ENCODE data around the gene CCDC85C.

Gene CCDC85C

DNA sequence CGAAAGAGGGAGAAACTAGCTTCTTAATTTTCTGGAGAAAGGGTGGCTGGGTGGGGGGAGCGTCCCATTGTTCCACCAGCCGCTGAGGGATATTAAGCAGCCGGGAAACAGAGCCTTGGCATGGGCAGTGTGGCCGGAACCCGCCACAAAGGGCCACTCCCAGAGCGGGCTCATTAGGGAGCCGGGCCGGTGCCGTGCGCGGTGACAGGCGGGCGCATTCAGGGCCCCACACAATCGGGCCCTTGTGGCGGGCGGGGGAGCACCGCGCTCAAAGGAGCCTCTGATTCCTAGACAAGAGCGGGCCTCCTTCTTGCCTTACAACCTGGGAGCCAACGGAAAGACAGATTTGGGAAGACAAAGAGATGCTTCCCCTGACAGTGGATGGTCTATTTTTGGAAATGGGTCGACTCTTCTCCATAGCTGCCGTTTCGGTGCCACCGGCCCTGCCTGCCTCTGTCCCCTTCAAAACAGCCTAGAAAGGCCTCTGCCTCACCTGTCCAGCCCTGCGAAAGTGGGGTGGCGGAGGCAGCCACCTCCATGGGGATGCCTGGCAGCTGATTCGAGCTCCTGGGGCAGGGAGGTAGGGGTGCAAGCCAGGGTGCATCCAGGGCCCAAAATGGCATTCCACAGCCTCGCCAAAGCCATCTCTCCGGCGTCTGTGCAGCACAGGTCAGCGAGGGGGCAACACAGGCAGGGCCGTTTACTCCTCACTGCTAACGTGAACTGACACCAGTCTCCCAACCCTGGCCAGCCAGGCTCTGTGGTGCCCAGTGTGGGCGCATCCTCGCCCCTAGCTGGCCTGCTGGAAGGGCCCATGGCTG lies 10.9 kb downstream of the CCDC85C start:
- Histone ChIP-seq H3K27ac (ENCODE audit: low read length) (no peak overlapping the region), H3K36me3 (ENCODE audit: control insufficient read depth, low read depth, low read length) (no peaks in the 10 kb centered on the region), H3K4me3 (ENCODE audit: low read length) (no peak overlapping the region), H3K9me3 (ENCODE audit: control insufficient read depth, low read depth, low read length) (no peaks in the 10 kb centered on the region), H3K9ac (ENCODE audit: low read length) (no peak overlapping the region), H3K4me1 (ENCODE audit: control insufficient read depth, low read depth, low read length) (peaks cover 13% of the 10 kb centered on the region), H3K27me3 (ENCODE audit: control insufficient read depth, insufficient read depth, low read length) (no peaks in the 10 kb centered on the region)

- Histone ChIP-seq H3K9ac (ENCODE audit: low read length) (no peak overlapping the region), H3K27me3 (ENCODE audit: control insufficient read depth, insufficient read depth, low read length) (no peaks in the 10 kb centered on the region), H3K27ac (ENCODE audit: low read length) (no peak overlapping the region), H3K4me1 (ENCODE audit: control insufficient read depth, low read depth, low read length) (peaks cover 13% of the 10 kb centered on the region), H3K36me3 (ENCODE audit: control insufficient read depth, low read depth, low read length) (no peaks in the 10 kb centered on the region), H3K4me3 (ENCODE audit: low read length) (no peak overlapping the region), H3K9me3 (ENCODE audit: control insufficient read depth, low read depth, low read length) (no peaks in the 10 kb centered on the region)
Measured at GRCh38 chr14:99592394-99592793, 11.6 kb downstream of the CCDC85C start.

DNA sequence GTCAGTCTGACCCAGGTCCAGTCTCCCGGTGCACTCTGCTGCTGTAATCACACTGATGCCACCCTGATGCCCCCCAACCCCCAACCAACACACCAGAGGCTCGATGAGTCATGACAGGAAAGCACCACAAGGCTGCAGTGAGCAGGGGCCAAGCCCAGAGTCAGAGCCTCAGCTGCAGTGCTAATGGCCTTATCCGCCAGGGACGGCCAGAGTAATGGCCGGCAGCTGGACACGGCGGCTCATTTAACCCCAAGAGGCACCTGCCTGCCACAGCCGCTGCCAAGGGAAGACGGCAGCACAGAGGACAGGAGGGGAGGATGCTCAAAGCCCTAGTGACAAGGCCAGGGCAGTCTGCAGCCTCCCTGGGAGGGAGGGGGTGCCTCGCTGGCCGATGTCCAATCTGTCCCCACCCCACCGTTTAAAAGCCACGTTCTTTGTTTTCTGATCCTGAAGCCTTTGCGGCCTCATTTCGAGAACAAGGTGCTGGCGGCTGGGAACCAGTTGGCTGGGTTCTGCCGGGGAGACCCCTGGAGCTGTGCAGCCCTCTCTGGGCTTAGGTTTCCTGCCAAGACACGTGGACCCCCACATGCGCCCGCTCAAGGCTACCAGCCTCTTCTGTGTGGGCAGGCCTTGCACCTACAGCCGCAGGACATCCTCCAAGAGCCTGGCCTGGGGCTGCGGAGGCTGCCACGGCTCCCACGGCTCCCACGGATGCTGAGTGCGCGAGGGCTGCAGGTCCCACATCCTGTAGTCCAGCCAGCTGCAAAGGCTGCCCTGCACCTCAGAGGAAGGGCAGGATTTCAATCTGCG lies 13.1 kb downstream of the CCDC85C start:
- Histone ChIP-seq H3K27me3 (ENCODE audit: control insufficient read depth, insufficient read depth, low read length) (no peaks in the 10 kb centered on the region), H3K4me3 (ENCODE audit: low read length) (no peak overlapping the region), H3K36me3 (ENCODE audit: control insufficient read depth, low read depth, low read length) (no peaks in the 10 kb centered on the region), H3K9ac (ENCODE audit: low read length) (no peak overlapping the region), H3K27ac (ENCODE audit: low read length) (no peak overlapping the region), H3K9me3 (ENCODE audit: control insufficient read depth, low read depth, low read length) (no peaks in the 10 kb centered on the region), H3K4me1 (ENCODE audit: control insufficient read depth, low read depth, low read length) (peaks cover 13% of the 10 kb centered on the region)

- H3K27me3 ChIP-seq (ENCODE audit: control insufficient read depth, insufficient read depth, low read length): no peaks in the 10 kb centered on the region
- H3K9ac ChIP-seq (ENCODE audit: low read length): no peak overlapping the region
- H3K27ac ChIP-seq (ENCODE audit: low read length): no peak overlapping the region
- no peaks in the 10 kb centered on the region for H3K9me3 ChIP-seq (ENCODE audit: control insufficient read depth, low read depth, low read length)
- no peaks in the 10 kb centered on the region for H3K36me3 ChIP-seq (ENCODE audit: control insufficient read depth, low read depth, low read length)
- H3K4me1 ChIP-seq (ENCODE audit: control insufficient read depth, low read depth, low read length): peaks cover 13% of the 10 kb centered on the region
- H3K4me3 ChIP-seq (ENCODE audit: low read length): no peak overlapping the region
Measured at GRCh38 chr14:99589651-99590530, 14.1 kb downstream of the CCDC85C start.

DNA sequence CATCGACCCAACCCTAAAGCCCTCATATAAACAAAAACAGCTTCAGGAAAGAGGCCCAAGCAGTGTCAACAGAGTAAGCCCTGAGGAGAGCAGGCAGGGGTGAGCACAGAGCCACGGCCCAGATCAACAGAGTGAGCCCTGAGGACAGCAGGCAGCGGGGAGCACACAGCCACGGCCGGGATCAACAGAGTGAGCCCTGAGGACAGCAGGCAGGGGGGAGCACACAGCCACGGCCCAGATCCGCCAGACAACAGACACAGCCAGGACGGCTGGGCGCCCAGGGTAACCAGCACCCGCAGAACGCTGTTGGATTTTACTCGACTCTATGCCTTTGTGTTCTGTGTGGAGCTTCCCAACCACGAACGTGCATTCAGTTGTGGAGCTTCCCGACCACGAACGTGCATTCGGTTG lies 15.0 kb downstream of the CCDC85C start:
- Histone ChIP-seq H3K4me3 (ENCODE audit: low read length) (no peak overlapping the region), H3K4me1 (ENCODE audit: control insufficient read depth, low read depth, low read length) (peaks cover 13% of the 10 kb centered on the region), H3K9me3 (ENCODE audit: control insufficient read depth, low read depth, low read length) (no peaks in the 10 kb centered on the region), H3K36me3 (ENCODE audit: control insufficient read depth, low read depth, low read length) (no peaks in the 10 kb centered on the region), H3K27ac (ENCODE audit: low read length) (no peak overlapping the region), H3K27me3 (ENCODE audit: control insufficient read depth, insufficient read depth, low read length) (no peaks in the 10 kb centered on the region), H3K9ac (ENCODE audit: low read length) (no peak overlapping the region)

DNA sequence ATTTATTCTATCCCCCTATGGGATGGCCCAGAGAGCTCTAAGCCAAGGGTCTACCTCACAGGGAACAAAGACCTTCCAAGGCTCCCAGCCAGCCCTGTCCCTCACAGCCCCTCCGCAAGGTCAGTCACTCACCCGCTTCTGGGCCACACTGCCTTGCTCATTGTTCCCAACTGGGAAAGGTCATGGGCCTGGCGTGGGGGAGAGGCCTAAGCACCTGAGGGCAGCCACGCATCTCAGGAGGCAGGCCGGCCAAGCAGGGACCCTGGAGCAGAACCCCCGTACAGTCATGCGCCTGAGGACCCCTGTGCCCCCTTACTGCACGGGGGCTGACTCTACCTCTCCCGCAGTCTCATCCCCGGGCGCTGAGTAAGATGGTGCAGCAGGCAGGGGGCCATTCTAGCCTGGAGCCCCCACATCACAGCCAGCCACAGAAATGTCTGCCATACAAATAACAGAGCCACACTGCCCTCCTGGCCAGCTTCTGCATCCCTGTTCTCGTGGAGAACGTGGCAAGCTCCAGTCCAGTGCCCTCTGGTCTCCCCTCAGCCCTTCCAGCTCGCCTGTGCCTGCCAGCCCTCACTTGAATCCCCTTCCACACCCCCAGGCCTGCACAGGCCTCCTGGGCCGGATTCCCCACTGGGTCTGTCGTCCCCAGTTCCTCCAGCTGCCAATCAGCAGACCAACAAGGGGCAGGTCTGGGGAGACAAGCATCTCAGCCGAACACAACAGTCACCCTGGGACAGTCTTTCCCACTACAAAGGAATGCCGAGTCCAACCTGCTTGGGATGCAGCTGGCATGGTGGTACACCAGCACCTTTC lies 16.3 kb downstream of the CCDC85C start:
- Histone ChIP-seq H3K27me3 (ENCODE audit: control insufficient read depth, insufficient read depth, low read length) (no peaks in the 10 kb centered on the region), H3K4me1 (ENCODE audit: control insufficient read depth, low read depth, low read length) (peaks cover 8% of the 10 kb centered on the region), H3K4me3 (ENCODE audit: low read length) (no peak overlapping the region), H3K9ac (ENCODE audit: low read length) (no peak overlapping the region), H3K36me3 (ENCODE audit: control insufficient read depth, low read depth, low read length) (no peaks in the 10 kb centered on the region), H3K27ac (ENCODE audit: low read length) (no peak overlapping the region), H3K9me3 (ENCODE audit: control insufficient read depth, low read depth, low read length) (no peaks in the 10 kb centered on the region)

- no peaks in the 10 kb centered on the region for H3K36me3 ChIP-seq (ENCODE audit: control insufficient read depth, low read depth, low read length)
- H3K4me1 ChIP-seq (ENCODE audit: control insufficient read depth, low read depth, low read length): peaks cover under 1% of the 10 kb centered on the region
- H3K27ac ChIP-seq (ENCODE audit: low read length): no peak overlapping the region
Measured at GRCh38 chr14:99586761-99587459, 17.1 kb downstream of the CCDC85C start.

GRCh38 chr14:99586054-99586760 lies 17.8 kb downstream of the CCDC85C start:
- no peak overlapping the region for H3K4me3 ChIP-seq (ENCODE audit: low read length)
- H3K27me3 ChIP-seq (ENCODE audit: control insufficient read depth, insufficient read depth, low read length): no peaks in the 10 kb centered on the region
- H3K9me3 ChIP-seq (ENCODE audit: control insufficient read depth, low read depth, low read length): no peaks in the 10 kb centered on the region
- peaks cover 6% of the 10 kb centered on the region for H3K4me1 ChIP-seq (ENCODE audit: control insufficient read depth, low read depth, low read length)
- no peaks in the 10 kb centered on the region for H3K36me3 ChIP-seq (ENCODE audit: control insufficient read depth, low read depth, low read length)
- H3K27ac ChIP-seq (ENCODE audit: low read length): no peak overlapping the region
- H3K9ac ChIP-seq (ENCODE audit: low read length): no peak overlapping the region

More at GRCh38 chr14:99586761-99587459, 17.1 kb downstream of the CCDC85C start:
- no peak overlapping the region for H3K9ac ChIP-seq (ENCODE audit: low read length)
- H3K4me3 ChIP-seq (ENCODE audit: low read length): no peak overlapping the region
- no peaks in the 10 kb centered on the region for H3K27me3 ChIP-seq (ENCODE audit: control insufficient read depth, insufficient read depth, low read length)
- H3K9me3 ChIP-seq (ENCODE audit: control insufficient read depth, low read depth, low read length): no peaks in the 10 kb centered on the region

GRCh38 chr14:99584823-99585222 lies 19.2 kb downstream of the CCDC85C start:
- Histone ChIP-seq H3K4me3 (ENCODE audit: low read length) (no peak overlapping the region), H3K4me1 (ENCODE audit: control insufficient read depth, low read depth, low read length) (peaks cover 17% of the 10 kb centered on the region), H3K9ac (ENCODE audit: low read length) (no peak overlapping the region), H3K9me3 (ENCODE audit: control insufficient read depth, low read depth, low read length) (no peaks in the 10 kb centered on the region), H3K27me3 (ENCODE audit: control insufficient read depth, insufficient read depth, low read length) (no peaks in the 10 kb centered on the region), H3K36me3 (ENCODE audit: control insufficient read depth, low read depth, low read length) (no peaks in the 10 kb centered on the region), H3K27ac (ENCODE audit: low read length) (no peak overlapping the region)

DNA sequence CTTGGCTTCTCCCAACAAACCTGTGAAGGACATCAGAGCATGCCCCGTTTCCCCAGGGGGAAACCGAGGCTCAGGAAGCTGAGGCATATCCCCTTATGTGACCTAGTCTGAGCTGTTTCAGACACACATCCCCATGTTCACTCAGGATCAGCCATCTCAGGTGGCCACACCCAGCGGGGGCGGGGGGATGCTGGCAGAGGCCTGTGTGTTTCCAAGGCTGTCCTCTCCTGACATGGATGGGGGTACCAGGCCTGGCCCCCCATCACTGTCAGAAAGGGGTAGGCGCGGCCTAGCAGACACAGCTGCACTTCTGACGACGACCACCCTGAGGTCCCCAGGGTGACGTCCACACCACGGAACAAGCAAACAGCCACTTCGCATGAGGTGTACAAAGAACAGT lies 22.1 kb downstream of the CCDC85C start:
- Histone ChIP-seq H3K9ac (ENCODE audit: low read length) (no peak overlapping the region), H3K9me3 (ENCODE audit: control insufficient read depth, low read depth, low read length) (no peaks in the 10 kb centered on the region), H3K4me3 (ENCODE audit: low read length) (no peak overlapping the region), H3K27me3 (ENCODE audit: control insufficient read depth, insufficient read depth, low read length) (no peaks in the 10 kb centered on the region), H3K36me3 (ENCODE audit: control insufficient read depth, low read depth, low read length) (no peaks in the 10 kb centered on the region), H3K27ac (ENCODE audit: low read length) (no peak overlapping the region), H3K4me1 (ENCODE audit: control insufficient read depth, low read depth, low read length) (peaks cover 24% of the 10 kb centered on the region)
